Tibial nerve (tissue), 3 donors: Measurements from ENCODE around the gene CIBAR2.

Experiments used
- CTCF ChIP-seq, 5 experiments: fragments of 200-600 bp in 3 of 5; fragments of 450-650 bp in 2 of 5; sonication (generic) in 3 of 5; IDR thresholded peaks; one replicate each; pipeline ENCODE4 v1.5.1; 2016 to 2019; ENCODE audit warnings: antibody characterized with exemption in 5 of 5, mild to moderate bottlenecking in 3 of 5, moderate library complexity in 2 of 5
- POLR2A ChIP-seq, 2 donors: fragments of 450-650 bp; IDR thresholded peaks; one replicate each; pipeline ENCODE4 v1.6.1; 2017; ENCODE audit warnings: antibody characterized with exemption in 2 of 2, mild to moderate bottlenecking in 2 of 2, moderate library complexity in 2 of 2

- no peak for TF ChIP-seq CTCF (IDR thresholded peaks at IDR 0.05)
- TF ChIP-seq POLR2A (IDR thresholded peaks at IDR 0.05), result no peak
These were observed 18.6 kb downstream of the CIBAR2 start for GRCh38 chr16:85093705-85094104.
